ENCODE results near the gene FYB1. TPM values are rescaled to one million over a fixed set of nuclear protein-coding genes. Genes with fewer than 3 reads are reported as not detected.

Gene FYB1
- total RNA-seq, 1 experiment from 2014 or later = not detected

- H3K4ac ChIP-seq (ENCODE audit: low read depth, low read length) = no peak overlapping the region
- no peak overlapping the region for H3K18ac ChIP-seq (ENCODE audit: insufficient read length, low read depth, low read length)
- H3K4me1 ChIP-seq (ENCODE audit: insufficient read depth, low read length) = no peaks in the 10 kb centered on the region
- no peak overlapping the region for H2AK5ac ChIP-seq (ENCODE audit: insufficient read length, low read length)
- H3K9me3 ChIP-seq (ENCODE audit: control insufficient read depth, low read depth, low read length) = no peaks in the 10 kb centered on the region
- no peak overlapping the region for H4K8ac ChIP-seq (replicated peaks; ENCODE audit: insufficient read length, low read depth, low read length)
- no peak overlapping the region for H2BK20ac ChIP-seq (ENCODE audit: low read depth, low read length, poor library complexity, severe bottlenecking)
- H4K91ac ChIP-seq (ENCODE audit: insufficient read length, low read depth, low read length) = no peak overlapping the region
- no peak for DNase-seq
- no peak overlapping the region for H2AFZ ChIP-seq (ENCODE audit: low read length)
- no peak overlapping the region for H3K23ac ChIP-seq (ENCODE audit: insufficient read length, low read depth, low read length)
- no peak overlapping the region for H4K5ac ChIP-seq (ENCODE audit: insufficient read length, low read depth, low read length)
- no peak overlapping the region for H3T11ph ChIP-seq (ENCODE audit: low read length)
- Mint-ChIP-seq H3K9me3 (no peaks in the 10 kb centered on the region), H3K27me3 (ENCODE audit: low read depth) (no peaks in the 10 kb centered on the region; the same call in 1 of the 2 replicates), H3K4me1 (no peaks in the 10 kb centered on the region), H3K36me3 (ENCODE audit: insufficient read depth in 1 of 3, low read depth in 3 of 3) (no peaks in the 10 kb centered on the region), H3K4me3 (no peak overlapping the region), H3K27ac (no peak overlapping the region)
- no peak overlapping the region for H2BK12ac ChIP-seq (ENCODE audit: insufficient read length, low read depth, low read length)
- no peak overlapping the region for H2BK15ac ChIP-seq (ENCODE audit: low read depth, low read length)
- H2BK120ac ChIP-seq (ENCODE audit: low read depth, low read length, poor library complexity, severe bottlenecking) = no peak overlapping the region
- H3K27ac ChIP-seq (ENCODE audit: insufficient read length, low read depth, low read length) = no peak overlapping the region
- no peak overlapping the region for H3K56ac ChIP-seq (ENCODE audit: insufficient read length, low read depth, low read length)
- no peak overlapping the region for H3K4me2 ChIP-seq (ENCODE audit: insufficient read depth, insufficient read length, low read length)
- no peak overlapping the region for H3K9ac ChIP-seq (ENCODE audit: extremely low read depth, insufficient read length, low read length)
- H3K79me2 ChIP-seq (ENCODE audit: insufficient read depth, low read length) = no peaks in the 10 kb centered on the region
- TF ChIP-seq, protein P1, sequence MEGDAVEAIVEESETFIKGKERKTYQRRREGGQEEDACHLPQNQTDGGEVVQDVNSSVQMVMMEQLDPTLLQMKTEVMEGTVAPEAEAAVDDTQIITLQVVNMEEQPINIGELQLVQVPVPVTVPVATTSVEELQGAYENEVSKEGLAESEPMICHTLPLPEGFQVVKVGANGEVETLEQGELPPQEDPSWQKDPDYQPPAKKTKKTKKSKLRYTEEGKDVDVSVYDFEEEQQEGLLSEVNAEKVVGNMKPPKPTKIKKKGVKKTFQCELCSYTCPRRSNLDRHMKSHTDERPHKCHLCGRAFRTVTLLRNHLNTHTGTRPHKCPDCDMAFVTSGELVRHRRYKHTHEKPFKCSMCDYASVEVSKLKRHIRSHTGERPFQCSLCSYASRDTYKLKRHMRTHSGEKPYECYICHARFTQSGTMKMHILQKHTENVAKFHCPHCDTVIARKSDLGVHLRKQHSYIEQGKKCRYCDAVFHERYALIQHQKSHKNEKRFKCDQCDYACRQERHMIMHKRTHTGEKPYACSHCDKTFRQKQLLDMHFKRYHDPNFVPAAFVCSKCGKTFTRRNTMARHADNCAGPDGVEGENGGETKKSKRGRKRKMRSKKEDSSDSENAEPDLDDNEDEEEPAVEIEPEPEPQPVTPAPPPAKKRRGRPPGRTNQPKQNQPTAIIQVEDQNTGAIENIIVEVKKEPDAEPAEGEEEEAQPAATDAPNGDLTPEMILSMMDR (conservative IDR thresholded peaks at IDR 0.05) = no peak
- no peaks in the 10 kb centered on the region for H4K20me1 ChIP-seq (ENCODE audit: control insufficient read depth, insufficient read depth, insufficient read length)
- no peaks in the 10 kb centered on the region for H3K27me3 ChIP-seq (ENCODE audit: insufficient read depth, low read length)
- H2BK5ac ChIP-seq (ENCODE audit: insufficient read length, low read length) = no peak overlapping the region
- no CpG with 5 or more reads among the region's 3 CpGs for WGBS (ENCODE audit: extremely low coverage, insufficient read length, low lambda C conversion rate)
- no peaks in the 10 kb centered on the region for H3K79me1 ChIP-seq (ENCODE audit: insufficient read depth, low read depth, low read length, poor library complexity, severe bottlenecking)
- H3K23me2 ChIP-seq (ENCODE audit: insufficient read length, low read depth, low read length, poor library complexity, severe bottlenecking) = no peaks in the 10 kb centered on the region
- no peak overlapping the region for H3K14ac ChIP-seq (ENCODE audit: insufficient read depth, low read length)
Measured at GRCh38 chr5:39257554-39257953, 38.2 kb upstream of the FYB1 start.

Data from H9 (cell line).